Myocyte (in vitro differentiated cells): Measurements from ENCODE around the gene CNN1. TPM values are rescaled to one million over a fixed set of nuclear protein-coding genes. Genes with fewer than 3 reads are reported as not detected.
"Not testable (repeated sequence)": the region's sequence is repeated elsewhere in the genome, so short reads cannot be mapped to it uniquely, and the experiment has no call there.

Experiments used
- DNase-seq: peaks from one replicate; pipeline ENCODE4 v3.0.0-alpha.2; 2012; ENCODE audit warnings: low read depth
- microRNA-seq: library from miRNA; unstranded; fragments of <30 nt; microRNA quantifications from one replicate; pipeline ENCODE4, GENCODE V29; 2016
- total RNA-seq: library from RNA; depleted of rRNA; stranded (reverse); fragments of >200 nt; gene quantifications from 2 replicates; pipeline ENCODE4 v1.2.3, GENCODE V29; 2014

The CNN1 gene
- total RNA-seq, 1 donor from 2014 or later: 2.0 TPM

DNA sequence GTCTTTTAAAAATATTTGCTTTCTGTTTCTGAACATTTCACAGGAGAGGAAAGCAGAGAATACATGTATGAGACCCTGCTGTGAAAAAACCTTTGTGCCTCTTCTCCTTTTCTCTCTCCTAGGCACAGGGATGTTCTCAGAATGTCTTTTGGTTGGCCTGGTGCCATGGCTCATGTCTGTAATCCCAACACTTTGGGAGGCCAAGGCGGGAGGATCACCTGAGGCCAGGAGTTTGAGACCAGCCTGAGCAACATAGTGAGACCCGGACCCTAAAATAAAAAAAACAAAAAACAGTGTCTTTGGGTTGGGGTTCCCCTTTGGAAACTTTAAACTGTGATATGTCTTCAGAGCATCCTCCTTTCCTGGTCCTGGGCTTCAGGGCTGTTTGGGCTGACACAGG lies 60.1 kb downstream of the CNN1 start:
- DNase-seq: no peak

DNA sequence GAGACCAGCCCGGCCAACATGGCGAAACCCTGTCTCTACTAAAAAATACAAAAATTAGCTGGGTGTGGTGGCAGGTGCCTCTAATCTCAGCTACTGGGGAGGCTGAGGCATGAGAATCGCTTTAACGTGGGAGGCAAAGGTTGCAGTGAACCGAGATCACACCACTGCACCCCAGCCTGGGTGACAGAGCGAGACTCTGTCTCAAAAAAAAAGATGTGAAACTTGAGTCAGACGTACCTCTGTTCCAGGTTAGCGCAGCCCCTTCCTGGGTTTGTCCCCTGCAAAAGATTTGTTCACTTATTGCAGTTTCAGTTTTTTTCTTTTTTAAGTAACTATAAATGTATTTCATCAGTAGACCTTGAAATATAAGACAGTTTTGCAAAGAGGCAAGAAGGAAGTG lies 61.1 kb downstream of the CNN1 start:
- DNase-seq: not testable (repeated sequence)

Small RNA genes within 50 kb of the gene (microRNA-seq; reads per million reads assigned to microRNA genes)
- not detected for gene MIR7974

Other genes starting within 250 kb of the CNN1 start
- gene TSPAN16, start 242.7 kb upstream of the CNN1 start, total RNA-seq: not detected in 2 replicates
- gene RAB3D, start 199.2 kb upstream of the CNN1 start, total RNA-seq: 0.32 and 0.47 TPM in 2 replicates
- 256 and 374 TPM in 2 replicates for gene TMEM205, start 192.6 kb upstream of the CNN1 start, total RNA-seq
- gene CCDC159, start 192.3 kb upstream of the CNN1 start, total RNA-seq: 3.5 and 4.4 TPM in 2 replicates
- 21.5 and 35.3 TPM in 2 replicates for gene PLPPR2, start 183.4 kb upstream of the CNN1 start, total RNA-seq
- 0.86 and 1.7 TPM in 2 replicates for gene SWSAP1, start 164.2 kb upstream of the CNN1 start, total RNA-seq
- 3.4 and 3.8 TPM in 2 replicates for gene EPOR, start 154.5 kb upstream of the CNN1 start, total RNA-seq
- gene RGL3, start 119.5 kb upstream of the CNN1 start, total RNA-seq: 0.72 and 2.3 TPM in 2 replicates
- gene ODAD3, start 103.7 kb upstream of the CNN1 start, total RNA-seq: 0.10 and 0.32 TPM in 2 replicates
- 93.8 and 118 TPM in 2 replicates for gene PRKCSH, start 103.2 kb upstream of the CNN1 start, total RNA-seq
- gene ELAVL3, start 57.8 kb upstream of the CNN1 start, total RNA-seq: not detected in 2 replicates
- gene ZNF653, start 33.0 kb upstream of the CNN1 start, total RNA-seq: 5.0 and 5.9 TPM in 2 replicates
- gene ECSIT, start 9.7 kb upstream of the CNN1 start, total RNA-seq: 42.2 and 52.7 TPM in 2 replicates
- 15.0 and 23.9 TPM in 2 replicates for gene ELOF1, start 20.4 kb downstream of the CNN1 start, total RNA-seq
- gene ACP5, start 38.8 kb downstream of the CNN1 start, total RNA-seq: 0.52 and 1.4 TPM in 2 replicates
- gene ZNF627, start 58.6 kb downstream of the CNN1 start, total RNA-seq: 18.7 and 18.9 TPM in 2 replicates
- 4.6 and 5.5 TPM in 2 replicates for gene ZNF823, start 200.1 kb downstream of the CNN1 start, total RNA-seq
- 12.6 and 13.7 TPM in 2 replicates for gene ZNF441, start 228.1 kb downstream of the CNN1 start, total RNA-seq